ENCODE data around the gene TP53AIP1.

GRCh38 chr11:128929468-128929867 lies 13.2 kb downstream of the TP53AIP1 start:
- TF ChIP-seq POLR2A (IDR thresholded peaks at IDR 0.05; ENCODE audit: low read depth, low read length), result no peak
- no peak for TF ChIP-seq SPI1 (IDR thresholded peaks at IDR 0.05; ENCODE audit: low read depth, low read length)
- no peak for TF ChIP-seq POLR2AphosphoS5 (IDR thresholded peaks at IDR 0.05; ENCODE audit: low read depth, low read length)
